ENCODE results near the gene GPR45. TPM values are rescaled to one million over a fixed set of nuclear protein-coding genes. Genes with fewer than 3 reads are reported as not detected.
"Not testable (repeated sequence)": the region's sequence is repeated elsewhere in the genome, so short reads cannot be mapped to it uniquely, and the experiment has no call there.

The GPR45 gene
- total RNA-seq, 2 donors from 2014 or later = not detected

DNA sequence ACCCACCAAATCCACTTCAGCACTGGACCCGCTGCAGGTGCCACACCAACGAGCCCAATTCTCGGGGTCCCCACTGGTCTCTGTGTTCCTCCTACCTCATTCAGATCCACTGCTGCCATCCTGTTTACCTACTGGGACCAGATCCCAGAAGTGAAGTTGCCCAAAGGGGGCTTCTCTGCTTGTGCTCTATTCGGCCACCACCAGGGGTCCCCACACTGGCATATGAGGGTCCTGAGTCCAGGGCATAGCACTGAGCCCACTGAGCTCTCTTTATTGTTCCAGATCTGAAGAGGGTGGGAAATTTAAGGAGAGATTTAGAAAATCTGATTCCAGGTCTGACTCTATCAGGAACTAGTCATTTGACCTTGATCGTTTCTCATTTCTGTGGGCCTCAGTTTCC is 2.4 kb downstream of the GPR45 start:
- TF ChIP-seq, protein P1, sequence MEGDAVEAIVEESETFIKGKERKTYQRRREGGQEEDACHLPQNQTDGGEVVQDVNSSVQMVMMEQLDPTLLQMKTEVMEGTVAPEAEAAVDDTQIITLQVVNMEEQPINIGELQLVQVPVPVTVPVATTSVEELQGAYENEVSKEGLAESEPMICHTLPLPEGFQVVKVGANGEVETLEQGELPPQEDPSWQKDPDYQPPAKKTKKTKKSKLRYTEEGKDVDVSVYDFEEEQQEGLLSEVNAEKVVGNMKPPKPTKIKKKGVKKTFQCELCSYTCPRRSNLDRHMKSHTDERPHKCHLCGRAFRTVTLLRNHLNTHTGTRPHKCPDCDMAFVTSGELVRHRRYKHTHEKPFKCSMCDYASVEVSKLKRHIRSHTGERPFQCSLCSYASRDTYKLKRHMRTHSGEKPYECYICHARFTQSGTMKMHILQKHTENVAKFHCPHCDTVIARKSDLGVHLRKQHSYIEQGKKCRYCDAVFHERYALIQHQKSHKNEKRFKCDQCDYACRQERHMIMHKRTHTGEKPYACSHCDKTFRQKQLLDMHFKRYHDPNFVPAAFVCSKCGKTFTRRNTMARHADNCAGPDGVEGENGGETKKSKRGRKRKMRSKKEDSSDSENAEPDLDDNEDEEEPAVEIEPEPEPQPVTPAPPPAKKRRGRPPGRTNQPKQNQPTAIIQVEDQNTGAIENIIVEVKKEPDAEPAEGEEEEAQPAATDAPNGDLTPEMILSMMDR (IDR thresholded peaks at IDR 0.05) = no peak
- TF ChIP-seq POLR2A (IDR thresholded peaks at IDR 0.05) = no peak
- H3K4me1 ChIP-seq = no peaks in the 10 kb centered on the region
- intact Hi-C loops (cut with DNase I) = loop anchor here (5.0 kb wide), 1 partner anchor 132 kb away; no protein-coding TSS in a partner anchor
- no peak for DNase-seq
- no peaks in the 10 kb centered on the region for H3K36me3 ChIP-seq (replicated peaks in 1 of 2; ENCODE audit: insufficient read depth in 1 of 2, low read depth in 2 of 2)
- no peaks in the 10 kb centered on the region for H3K9me3 ChIP-seq
- H3K27ac ChIP-seq = no peak overlapping the region
- H3K27me3 ChIP-seq = no peaks in the 10 kb centered on the region
- WGBS, 2 donors = 42 to 48% methylated on average over 5 of the region's 5 CpGs
- no peak for ATAC-seq
- no peak overlapping the region for H3K4me3 ChIP-seq

DNA sequence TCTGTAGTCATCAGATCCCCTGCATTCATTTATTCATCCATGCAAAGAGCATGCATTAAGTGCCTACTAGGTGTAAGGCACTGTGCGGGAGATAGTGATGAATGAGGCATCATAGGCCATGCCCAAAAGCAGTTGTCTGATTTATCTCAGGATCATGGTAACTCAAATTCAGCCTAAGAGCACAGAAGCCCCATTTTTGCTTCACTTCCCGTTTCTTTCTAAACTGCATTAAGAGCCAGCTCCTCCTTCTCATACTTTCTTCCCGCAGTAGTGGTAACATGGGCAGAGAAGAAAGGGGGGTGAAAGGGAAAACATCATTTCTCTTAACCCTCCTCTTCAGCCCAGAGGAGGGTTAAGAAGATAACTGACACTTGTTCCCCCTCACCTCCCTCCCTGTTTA is 2.9 kb downstream of the GPR45 start:
- 62 to 71% methylated on average over 3 of the region's 3 CpGs for WGBS, 2 donors
- TF ChIP-seq, protein P1 (IDR thresholded peaks at IDR 0.05) = no peak
- TF ChIP-seq POLR2A (IDR thresholded peaks at IDR 0.05) = no peak
- H3K4me3 ChIP-seq = no peak overlapping the region
- no peaks in the 10 kb centered on the region for H3K4me1 ChIP-seq
- H3K27ac ChIP-seq = no peak overlapping the region
- no peak for DNase-seq
- ATAC-seq = no peak
- no peaks in the 10 kb centered on the region for H3K27me3 ChIP-seq
- intact Hi-C loops (cut with DNase I) = loop anchor here (5.0 kb wide), 1 partner anchor 132 kb away; no protein-coding TSS in a partner anchor
- no peaks in the 10 kb centered on the region for H3K9me3 ChIP-seq
- H3K36me3 ChIP-seq (replicated peaks in 1 of 2; ENCODE audit: insufficient read depth in 1 of 2, low read depth in 2 of 2) = no peaks in the 10 kb centered on the region

DNA sequence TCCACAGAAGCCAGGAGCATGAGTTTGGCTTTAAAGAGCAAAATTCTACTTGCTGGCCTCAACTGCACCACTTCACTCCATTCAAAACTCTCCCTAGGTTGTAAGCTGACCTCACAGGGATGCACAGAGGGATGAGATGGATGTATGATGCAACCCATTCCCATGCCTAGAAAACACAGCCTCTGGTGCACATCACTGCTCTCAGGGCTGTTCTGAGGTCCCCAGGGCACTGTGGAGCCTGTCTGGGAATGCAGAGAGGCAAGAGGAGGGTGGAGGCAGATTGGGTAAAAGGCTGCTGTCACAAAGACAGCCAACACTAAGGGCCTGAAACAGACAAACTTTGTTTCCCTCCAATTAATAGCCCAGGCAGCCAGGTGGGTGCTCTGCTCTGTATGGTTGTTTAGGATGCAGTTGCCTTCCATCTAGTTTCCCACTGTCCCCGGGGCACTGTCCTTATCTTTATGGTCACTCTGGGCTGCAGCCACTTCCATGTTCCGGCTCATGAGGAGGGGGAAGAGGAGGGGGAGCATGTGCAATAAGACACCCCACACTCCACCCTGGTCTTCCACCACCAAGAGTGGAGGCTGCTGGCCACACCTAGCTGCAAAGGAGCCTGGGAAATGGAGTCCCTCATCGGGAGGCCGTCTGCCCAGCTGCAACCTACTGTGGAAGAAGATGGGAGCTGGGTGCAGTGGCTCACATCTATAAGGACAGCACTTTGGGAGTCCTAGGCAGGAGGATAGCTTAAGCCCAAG is 7.0 kb downstream of the GPR45 start:
- intact Hi-C loops (cut with DNase I) = no loop called here
- no peaks in the 10 kb centered on the region for H3K36me3 ChIP-seq (replicated peaks in 1 of 2; ENCODE audit: insufficient read depth in 1 of 2, low read depth in 2 of 2)
- no peak for ATAC-seq
- H3K4me1 ChIP-seq = no peaks in the 10 kb centered on the region
- WGBS, 2 donors = 69 to 82% methylated on average over 4 of the region's 4 CpGs
- H3K27me3 ChIP-seq = no peaks in the 10 kb centered on the region
- DNase-seq = no peak
- TF ChIP-seq, protein P1 (IDR thresholded peaks at IDR 0.05) = no peak
- TF ChIP-seq POLR2A (IDR thresholded peaks at IDR 0.05) = no peak
- H3K27ac ChIP-seq = no peak overlapping the region
- no peak overlapping the region for H3K4me3 ChIP-seq
- H3K9me3 ChIP-seq = no peaks in the 10 kb centered on the region

DNA sequence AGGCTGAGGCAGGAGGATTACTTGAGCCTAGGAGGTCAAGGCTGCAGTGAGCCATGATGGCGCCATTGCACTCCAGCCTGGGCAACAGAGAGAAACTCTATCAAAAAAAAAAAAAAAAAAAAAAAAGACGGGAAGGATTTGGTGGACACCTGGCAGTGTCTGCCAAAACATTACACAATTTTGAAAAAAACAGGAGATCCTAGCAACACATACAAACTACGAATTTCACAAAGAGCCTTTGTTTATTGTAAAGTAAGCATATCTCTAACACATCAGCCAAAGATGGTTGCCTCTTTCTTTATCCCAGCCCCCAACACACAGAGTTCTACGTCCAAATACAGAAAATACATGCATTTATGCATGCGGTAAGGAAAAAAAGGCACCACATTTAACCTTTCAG is 7.6 kb downstream of the GPR45 start:
- Histone ChIP-seq H3K27me3 (no peaks in the 10 kb centered on the region), H3K27ac (no peak overlapping the region), H3K36me3 (replicated peaks in 1 of 2; ENCODE audit: insufficient read depth in 1 of 2, low read depth in 2 of 2) (no peaks in the 10 kb centered on the region), H3K4me1 (no peaks in the 10 kb centered on the region), H3K9me3 (no peaks in the 10 kb centered on the region), H3K4me3 (no peak overlapping the region)
- WGBS, 2 donors = 42 to 63% methylated on average over 5 of the region's 5 CpGs
- TF ChIP-seq, protein P1 (IDR thresholded peaks at IDR 0.05) = no peak
- no peak for TF ChIP-seq POLR2A (IDR thresholded peaks at IDR 0.05)
- intact Hi-C loops (cut with DNase I) = no loop called here
- DNase-seq (no peak), ATAC-seq (no peak)

DNA sequence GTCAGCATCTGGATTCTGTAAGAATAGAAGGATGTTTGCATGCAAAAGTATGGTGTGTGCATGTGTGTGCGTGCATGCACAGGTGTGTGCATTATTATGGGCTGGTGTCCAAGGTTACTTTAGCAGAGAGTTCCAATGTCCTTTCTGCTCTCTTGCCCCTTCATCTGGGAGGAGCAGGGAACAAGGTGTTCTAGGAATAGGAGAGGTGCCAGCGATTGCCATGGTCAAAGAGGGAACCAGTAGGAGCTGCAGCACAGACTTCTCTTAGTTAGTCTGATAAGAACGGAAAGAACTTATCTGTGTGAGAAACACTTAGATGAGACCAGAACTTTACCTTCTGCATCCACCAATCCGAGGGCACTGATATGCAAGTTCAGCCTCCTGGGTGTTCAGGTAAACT is 8.3 kb downstream of the GPR45 start:
- 65 to 68% methylated on average over 4 of the region's 4 CpGs for WGBS, 2 donors
- Histone ChIP-seq H3K9me3 (no peaks in the 10 kb centered on the region), H3K4me1 (no peaks in the 10 kb centered on the region), H3K4me3 (no peak overlapping the region), H3K27ac (no peak overlapping the region), H3K36me3 (replicated peaks in 1 of 2; ENCODE audit: insufficient read depth in 1 of 2, low read depth in 2 of 2) (no peaks in the 10 kb centered on the region), H3K27me3 (no peaks in the 10 kb centered on the region)
- intact Hi-C loops (cut with DNase I) = no loop called here
- no peak for ATAC-seq
- no peak for TF ChIP-seq POLR2A (IDR thresholded peaks at IDR 0.05)
- TF ChIP-seq, protein P1 (IDR thresholded peaks at IDR 0.05) = no peak
- no peak for DNase-seq

DNA sequence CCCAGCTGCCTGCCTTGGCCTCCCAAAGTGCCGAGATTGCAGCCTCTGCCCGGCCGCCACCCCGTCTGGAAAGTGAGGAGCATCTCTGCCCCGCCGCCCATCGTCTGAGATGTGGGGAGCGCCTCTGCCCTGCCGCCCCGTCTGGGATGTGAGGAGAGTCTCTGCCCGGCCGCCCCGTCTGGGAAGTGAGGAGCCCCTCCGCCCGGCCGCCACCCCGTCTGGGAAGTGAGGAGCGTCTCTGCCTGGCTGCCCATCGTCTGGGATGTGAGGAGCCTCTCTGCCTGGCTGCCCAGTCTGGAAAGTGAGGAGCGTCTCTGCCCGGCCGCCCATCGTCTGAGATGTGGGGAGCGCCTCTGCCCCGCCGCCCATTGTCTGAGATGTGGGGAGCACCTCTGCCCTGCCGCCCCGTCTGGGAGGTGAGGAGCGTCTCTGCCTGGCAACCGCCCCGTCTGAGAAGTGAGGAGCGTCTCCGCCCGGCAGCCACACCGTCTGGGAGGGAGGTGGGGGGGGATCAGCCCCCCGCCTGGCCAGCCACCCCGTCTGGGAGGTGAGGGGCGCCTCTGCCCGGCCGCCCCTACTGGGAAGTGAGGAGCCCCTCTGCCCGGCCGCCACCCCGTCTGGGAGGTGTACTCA is 9.6 kb downstream of the GPR45 start:
- H3K27ac ChIP-seq; H3K9me3 ChIP-seq; intact Hi-C loops (cut with DNase I); H3K27me3 ChIP-seq; H3K4me1 ChIP-seq; H3K4me3 ChIP-seq; H3K36me3 ChIP-seq (replicated peaks in 1 of 2; ENCODE audit: insufficient read depth in 1 of 2, low read depth in 2 of 2); ATAC-seq; DNase-seq: not testable (repeated sequence)
- 95 to 96% methylated on average over 25 to 33 of the region's 43 CpGs for whole genome bisulfite sequencing, 2 donors

Measured in body of pancreas (tissue), 4 donors.